ENCODE data around the gene ABR.
A peak's percentile ranks its signal among the peaks of the same experiment; 100 is the strongest.
"Not testable (repeated sequence)": the region's sequence is repeated elsewhere in the genome, so short reads cannot be mapped to it uniquely, and the experiment has no call there.

The ABR gene

DNA sequence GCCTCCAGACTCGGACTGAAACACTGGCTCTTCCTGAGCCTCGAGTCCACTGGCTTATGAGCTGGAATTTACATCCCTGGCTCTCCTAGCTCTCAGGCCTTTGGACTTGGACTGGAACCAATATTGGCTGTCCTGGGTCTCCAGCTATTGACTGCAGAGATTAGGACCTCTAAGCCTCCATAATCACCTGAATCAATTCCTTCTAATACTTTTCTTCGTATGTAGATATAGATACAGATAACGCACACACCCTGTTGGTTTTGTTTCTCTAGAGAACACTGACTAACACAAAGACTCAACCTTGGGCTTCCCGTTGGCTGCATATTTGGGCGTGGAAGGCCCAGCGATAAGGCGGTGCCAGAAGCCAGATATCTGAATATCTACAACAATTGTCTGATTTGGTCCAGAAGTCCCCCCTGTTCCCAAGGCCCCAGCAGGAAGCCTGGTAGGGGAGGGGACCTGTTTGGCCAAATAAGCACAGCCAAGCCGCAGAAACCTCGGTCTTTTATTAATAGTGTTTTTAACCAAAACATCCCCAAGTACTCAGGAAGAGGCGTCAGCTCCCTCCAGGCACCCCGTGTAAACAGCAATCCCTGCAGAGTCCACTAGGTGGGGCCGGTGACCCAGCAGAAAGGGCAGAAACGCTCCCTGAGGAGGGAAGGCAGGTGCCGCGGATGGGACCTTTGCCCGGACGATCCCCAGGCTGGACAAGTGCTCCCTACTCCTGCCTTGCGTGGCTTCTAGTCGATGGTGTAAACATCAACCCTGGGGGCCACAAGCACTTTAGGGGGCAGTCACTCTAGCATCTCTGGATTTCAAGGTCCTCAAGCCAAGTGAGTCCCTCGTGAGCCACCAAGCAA lies 57.0 kb downstream of the ABR start:
- DNase-seq (ENCODE audit: low read depth in 1 of 2, low spot score in 1 of 2) = peak; percentile 64 to 78

DNA sequence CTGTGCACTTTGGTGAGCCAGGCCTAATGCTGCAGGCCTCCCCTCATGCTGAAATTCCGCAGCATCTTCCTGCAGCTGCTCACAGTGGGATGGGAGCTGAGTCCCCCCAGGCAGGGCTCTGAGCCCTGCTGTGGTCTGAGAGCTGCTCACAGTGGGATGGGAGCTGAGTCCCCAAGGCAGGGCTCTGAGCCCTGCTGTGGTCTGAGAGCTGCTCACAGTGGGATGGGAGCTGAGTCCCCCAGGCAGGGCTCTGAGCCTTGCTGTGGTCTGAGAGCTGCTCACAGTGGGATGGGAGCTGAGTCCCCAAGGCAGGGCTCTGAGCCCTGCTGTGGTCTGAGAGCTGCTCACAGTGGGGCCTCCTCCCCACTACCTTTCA lies 58.4 kb downstream of the ABR start:
- not testable (repeated sequence) for DNase-seq (ENCODE audit: low read depth in 1 of 2, low spot score in 1 of 2)

DNA sequence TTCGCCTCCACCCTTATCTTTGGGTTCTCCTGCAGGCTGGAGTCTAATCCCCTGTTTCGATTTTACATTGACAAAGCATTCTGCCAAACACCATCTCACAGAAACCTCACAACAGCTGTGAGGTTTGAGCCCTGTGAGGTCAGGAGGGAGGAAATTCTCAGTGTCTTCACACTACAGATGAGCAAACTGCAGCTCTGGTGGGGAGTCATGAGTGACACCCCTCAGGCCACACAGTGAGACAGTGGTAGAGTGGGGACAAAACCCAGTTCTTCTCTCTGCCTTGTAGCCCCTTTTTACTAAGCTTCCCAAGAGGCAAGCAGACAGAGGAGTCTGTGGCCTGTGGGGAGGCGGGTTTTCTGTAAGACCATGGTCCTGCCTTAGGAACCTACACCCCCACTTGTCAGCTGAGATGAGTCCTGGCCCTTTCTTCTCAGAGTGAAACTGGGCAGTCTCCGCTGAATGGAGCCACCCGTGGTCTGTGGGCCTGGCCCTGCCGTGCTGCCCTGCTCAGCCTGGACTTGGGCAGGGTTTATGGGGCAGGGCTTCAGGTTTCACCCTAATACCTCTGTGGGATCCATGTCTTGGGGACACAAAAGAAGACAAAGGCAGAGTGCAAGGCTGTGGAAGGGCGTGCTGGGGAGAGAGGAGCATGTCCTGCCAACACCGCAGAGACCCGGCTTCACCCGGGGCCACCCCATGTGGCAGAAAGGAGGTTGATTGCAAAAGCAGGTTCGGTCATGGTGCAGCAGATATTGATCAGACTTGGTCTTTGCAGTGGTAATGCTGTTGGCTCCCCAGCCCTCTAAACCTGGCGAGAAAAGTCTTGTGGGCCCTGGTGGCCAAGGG lies 59.0 kb downstream of the ABR start:
- no peak for DNase-seq (ENCODE audit: low read depth in 1 of 2, low spot score in 1 of 2)

DNA sequence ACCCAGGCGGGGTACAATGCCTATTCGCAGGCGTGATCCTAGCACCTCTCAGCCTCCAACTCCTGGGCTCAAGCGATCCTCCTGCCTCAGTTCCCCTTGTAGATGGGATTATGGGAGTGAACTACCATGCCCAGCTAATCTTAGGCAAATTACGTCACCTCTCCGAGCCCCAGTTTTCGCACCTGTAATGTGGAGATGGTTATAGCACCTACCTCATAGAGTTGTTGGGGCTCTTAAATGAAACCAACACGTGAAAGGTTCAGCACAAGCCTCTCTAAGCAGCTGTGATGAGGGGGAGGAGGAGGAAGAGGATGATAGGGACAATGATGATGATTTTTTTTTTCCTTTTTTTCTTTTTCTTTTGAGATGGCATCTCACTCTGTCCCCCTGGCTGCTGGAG lies 59.9 kb downstream of the ABR start:
- DNase-seq (ENCODE audit: low read depth in 1 of 2, low spot score in 1 of 2) = no peak

DNA sequence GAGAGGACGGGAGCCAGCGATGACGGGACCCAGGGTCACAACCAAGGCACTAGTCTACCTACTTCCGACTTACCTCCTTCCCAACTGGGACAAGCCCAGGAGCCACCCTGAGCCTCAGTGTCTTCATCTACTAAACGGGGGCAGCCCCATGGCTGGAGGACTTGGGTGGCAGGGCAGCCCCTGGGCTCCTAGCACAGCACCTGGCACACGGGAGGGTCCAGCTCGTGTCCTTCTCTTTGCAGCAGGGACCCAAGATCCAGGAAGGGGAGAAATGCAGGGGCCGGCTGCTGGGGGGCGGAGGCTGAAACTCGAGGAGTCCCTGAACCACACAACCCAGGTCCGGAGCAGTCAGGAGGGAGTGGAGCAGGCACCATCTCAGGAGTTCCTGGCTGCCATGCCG lies 63.2 kb downstream of the ABR start:
- DNase-seq (ENCODE audit: low read depth in 1 of 2, low spot score in 1 of 2) = no peak

DNA sequence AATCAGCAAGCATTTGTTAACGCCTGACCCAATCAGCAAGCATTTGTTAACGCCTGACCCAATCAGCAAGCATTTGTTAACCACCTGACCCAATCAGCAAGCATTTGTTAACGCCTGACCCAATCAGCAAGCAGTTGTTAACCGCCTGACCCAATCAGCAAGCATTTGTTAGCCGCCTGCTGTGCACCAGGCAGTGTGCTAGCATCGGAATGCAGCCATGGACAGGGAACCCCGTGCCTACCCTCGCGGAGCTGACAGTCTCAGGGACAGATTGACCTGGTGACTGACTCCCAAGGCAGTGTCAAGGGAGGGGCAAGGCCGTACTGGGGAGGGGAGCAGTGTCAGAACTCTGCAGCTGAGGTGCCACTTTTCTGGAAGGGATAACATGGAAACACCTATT lies 66.9 kb downstream of the ABR start:
- no peak for DNase-seq (ENCODE audit: low read depth in 1 of 2, low spot score in 1 of 2)

DNA sequence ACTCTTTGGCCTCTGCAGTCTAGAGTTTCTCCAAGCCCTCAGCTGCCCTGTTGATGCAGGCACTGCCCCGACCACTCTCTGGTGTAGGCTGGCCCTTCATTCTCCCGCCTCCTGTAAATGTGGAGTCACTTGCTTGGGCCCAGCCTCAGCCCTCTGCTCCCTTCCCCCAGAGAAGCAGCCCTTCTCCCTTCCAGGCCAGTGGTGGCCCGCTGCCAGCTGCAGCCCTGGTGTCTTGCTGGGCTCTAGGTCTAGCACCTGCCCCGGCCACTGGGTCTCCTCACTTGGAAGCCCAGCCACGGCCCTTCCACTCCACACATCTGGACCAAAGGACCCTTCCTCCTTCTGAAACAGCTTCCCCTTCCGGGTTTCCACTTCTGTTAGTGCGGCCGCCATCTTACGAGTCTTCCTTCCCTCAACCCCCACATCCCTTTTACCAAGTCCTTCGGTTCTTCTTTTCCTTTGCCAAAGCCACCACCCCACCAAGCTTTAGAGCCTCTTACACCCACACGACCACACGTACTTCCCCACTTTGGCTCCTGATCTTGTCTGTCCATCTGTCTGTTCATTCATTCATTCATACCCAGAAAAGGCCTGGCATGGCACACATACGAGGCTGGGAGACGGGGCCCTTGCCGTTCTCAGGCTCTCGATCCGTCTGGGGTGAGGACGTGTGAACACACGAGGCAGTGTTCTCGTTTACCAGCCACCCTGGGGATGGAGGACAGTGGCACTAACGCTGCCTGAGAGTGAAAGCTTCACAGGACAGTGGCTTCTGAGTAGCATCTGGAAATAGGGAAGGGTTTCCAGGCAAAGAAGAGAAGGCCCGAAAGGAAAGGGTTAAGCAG lies 68.0 kb downstream of the ABR start:
- DNase-seq (ENCODE audit: low read depth in 1 of 2, low spot score in 1 of 2) = no peak

DNA sequence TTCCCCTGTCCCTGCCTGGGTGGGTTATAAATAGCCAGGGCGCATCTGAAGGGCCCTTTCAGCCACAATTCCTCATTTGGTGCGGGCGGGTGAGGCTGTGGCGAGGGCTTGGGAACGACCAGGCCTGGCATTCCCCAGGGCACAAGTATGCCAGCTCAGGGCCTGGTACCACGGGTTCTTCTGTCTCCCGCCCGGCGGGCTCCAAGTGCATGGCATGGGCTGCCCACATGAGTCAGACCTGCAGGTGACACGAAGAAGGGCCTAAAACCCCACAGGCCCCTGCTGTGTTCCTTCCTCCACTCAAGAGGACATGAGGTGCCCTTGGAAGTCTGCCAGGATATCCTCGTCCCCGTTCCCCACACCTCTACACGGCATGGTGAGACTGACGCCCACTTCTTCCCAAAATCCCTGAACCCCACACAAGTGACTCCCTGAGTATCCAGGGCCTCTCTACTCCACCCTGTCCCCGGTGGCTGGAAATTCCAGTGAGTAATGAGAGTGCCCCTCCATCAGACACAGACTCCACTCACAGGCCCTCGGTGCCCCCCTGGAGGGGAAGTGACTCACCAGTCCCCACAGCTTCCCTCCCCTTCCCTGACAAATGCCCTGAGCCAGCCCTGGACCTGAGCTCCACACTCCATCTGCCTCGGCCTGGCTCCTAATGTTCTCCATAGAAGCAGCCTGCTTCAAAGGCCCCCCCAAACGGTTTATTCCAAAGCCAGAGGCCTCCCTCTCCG lies 68.8 kb downstream of the ABR start:
- no peak for DNase-seq (ENCODE audit: low read depth in 1 of 2, low spot score in 1 of 2)

DNA sequence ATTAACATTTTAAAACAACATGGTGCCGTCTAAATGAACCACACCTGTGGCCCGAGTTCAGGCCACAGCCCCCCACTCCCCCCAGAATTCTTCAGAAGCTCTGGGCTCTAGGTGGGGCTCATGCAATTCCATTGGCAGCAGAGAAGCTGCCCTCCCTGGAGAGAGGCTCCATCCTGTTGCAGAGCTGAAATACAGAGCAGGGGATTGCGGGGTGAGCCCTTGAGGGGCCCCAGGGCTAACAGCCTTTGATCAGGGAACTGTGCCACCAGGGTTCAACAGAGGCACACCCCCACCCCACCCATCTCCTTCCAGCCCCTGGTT lies 69.3 kb downstream of the ABR start:
- DNase-seq (ENCODE audit: low read depth in 1 of 2, low spot score in 1 of 2) = no peak

DNA sequence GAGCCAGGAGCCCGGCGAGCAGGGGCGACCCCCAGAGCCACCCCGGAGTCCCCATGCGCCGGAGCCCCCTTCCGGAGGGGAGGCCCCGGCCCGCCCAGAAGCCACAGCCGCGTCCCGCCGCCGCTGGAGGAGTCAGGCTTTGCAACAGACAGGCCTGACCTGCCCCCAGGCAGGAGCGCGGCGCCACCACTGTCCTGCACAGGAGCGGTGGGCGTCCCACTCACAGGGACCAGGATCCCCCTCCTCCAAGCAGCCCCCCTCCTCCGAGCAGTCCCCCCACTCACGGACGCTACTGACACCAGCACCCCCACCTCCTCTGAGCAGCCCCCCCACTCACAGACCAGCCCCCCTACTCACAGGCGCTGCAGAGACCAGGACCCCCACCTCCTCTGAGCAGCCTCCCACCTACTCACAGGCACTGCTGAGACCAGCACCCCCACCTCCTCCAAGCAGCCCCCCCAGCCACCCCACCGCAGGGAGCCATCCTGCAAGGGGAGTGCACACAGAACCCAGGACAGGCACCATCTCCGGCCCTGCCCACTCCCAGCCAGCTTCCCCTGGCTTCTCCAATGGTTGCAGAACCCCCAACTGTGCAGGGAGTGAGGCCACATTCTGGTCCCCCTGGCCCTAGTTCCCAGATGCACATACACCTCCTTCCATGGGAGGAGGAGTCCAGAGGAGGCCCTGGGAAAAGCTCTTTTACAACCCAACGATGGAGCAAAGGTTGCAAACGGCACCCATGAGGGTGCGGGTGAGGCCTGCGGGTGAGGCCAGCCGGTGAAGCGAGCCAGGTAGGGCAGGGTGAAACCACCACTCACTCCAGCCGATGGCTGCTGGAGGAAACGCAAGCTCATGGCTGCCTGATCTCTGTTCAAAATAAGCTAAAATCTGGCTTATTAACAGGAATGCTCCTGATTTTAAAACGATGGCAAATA lies 69.9 kb downstream of the ABR start:
- peak; percentile 12 to 29 for DNase-seq (ENCODE audit: low read depth in 1 of 2, low spot score in 1 of 2)

DNA sequence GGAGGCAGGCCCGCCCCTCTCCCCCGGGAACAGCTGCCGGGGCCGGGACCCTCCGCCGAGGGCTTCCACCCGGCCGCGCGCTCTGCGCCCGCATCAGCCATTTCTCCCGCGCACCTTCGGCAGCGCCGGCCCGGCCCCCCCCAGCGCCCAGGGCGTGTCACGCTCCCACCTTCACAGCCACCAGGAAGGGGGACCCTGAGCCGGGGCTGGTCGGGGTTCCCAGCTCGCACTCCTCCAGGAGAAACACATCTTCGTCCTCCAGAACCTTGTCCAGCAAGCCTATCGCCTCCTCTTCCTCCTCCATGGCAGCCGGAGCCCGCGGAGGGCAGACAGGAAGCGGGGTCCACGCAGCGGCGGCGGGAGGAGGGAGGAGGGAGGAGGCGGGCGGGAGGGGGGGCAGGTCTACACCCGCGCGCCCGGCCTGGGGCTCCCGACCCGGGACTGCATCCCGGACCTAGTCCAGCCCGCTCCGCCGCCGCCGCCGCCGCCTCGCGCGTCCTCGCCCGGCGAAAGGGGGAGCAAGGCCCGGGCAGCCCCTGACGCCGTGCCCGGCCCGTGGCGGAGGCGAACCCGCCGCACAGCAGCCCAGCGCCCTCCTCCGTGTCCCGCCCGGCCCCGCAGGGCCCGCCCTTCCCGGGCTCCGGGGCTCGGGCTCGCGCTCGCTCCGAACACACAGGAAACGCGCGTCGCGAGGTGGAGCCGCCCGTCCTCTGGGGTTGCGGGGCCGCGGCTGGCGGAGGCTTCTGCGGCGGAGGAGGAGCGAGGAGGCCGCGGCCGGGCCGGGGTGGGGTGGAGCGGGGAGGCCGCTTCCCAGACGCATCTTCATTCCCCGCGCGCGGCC lies 70.8 kb downstream of the ABR start:
- DNase-seq (ENCODE audit: low read depth in 1 of 2, low spot score in 1 of 2) = peak; percentile 39 to 43

DNA sequence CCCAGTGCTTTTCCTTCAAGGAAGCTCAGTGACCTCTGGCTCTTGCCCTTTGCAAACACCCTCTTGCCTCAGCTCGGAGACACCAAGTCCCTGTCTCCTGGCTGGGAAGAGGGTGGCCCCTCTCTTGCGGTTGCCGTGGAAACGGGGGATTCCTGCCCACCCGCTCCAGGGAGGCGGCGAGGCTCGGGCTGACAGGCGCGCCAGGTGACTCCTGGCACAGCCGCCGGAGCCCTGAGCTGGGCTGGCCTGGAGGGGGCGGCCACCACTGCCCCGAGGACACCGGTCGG lies 71.4 kb downstream of the ABR start:
- DNase-seq (ENCODE audit: low read depth in 1 of 2, low spot score in 1 of 2) = no peak

DNA sequence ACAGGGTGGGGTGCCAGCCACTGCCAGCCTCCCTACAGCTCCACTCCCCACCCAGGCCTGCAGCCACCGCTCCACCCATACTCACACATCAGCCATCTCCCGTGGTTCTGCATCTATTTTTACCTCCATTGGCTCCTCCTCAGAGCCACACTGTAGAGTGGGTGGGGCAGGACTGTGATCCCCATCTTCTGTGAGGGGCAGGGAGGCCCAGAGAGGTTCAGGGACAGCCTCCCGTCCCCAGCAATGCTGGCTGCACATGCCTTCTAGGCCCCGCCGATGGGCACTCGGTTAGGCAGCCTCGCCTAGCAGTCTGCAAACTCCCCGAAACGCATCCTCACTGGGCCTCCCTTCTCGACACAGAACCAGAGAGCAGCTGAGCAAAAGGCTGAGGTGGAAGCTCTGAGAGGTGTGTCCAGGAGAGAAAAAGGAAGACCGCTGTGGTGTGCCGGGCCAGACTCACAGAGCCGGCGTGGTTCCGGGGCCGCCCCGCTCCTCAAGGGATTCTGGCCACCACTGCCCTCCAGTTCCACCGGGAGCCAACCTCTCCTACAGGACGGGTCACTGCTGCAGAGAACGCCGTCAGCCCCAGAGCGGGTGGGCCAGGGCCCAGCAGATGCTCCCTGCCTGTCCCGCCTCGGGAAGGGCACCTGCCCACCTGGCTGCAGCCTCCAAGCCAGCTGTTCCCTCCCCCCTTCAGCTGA lies 71.9 kb downstream of the ABR start:
- no peak for DNase-seq (ENCODE audit: low read depth in 1 of 2, low spot score in 1 of 2)

DNA sequence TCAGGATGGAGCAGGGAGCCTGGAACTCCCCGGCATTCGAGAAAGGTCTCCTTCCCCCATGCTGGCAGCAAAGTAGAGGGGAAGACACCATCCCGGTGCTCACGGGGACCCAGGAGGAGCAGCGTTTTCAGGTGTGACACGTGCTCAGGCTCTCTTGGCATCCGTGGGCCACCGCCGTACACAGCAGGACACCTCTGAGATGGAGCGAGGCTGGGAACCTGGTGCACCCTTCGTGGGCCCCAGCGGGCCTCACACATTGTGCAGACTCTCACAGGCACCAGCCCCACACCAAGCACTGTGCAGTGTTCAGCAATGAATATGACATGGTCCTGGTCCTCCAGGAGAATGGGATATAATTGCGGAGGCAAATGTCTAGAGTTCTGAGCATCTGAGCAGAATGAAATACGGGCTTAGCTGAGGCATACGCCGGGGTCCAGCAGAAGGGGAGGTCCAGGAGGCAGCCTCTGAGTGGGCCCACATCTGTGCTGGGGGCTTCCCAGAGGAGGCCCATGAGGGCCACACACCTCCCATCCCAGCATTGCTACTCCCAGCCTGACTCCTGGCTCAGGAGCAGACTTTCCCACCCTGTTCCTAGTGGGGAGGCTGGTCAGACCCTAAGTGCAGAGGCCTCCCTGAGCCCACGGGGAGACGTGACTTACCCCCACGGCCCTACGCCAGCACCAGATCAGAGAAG lies 72.6 kb downstream of the ABR start:
- DNase-seq (ENCODE audit: low read depth in 1 of 2, low spot score in 1 of 2) = no peak

DNA sequence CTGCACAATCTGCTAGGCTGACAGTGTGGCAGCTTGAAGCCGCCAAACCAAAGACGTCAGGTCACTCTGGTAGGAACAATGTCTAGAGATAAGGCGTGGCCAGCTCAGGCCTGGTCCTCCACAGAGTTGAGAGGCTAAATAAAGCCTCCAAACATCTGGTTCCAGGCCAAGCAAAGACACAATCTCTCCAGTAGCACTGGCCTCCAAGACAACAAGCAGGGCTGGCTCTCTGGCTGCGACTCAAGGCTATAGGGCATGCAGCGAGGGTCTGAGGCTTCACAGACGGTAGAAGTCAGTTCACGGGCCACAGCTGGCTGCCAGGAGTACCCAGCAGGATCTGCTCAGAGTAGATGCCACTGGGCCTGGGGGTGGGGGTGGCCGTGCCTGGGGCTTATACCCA lies 75.6 kb downstream of the ABR start:
- DNase-seq (ENCODE audit: low read depth in 1 of 2, low spot score in 1 of 2) = no peak

DNA sequence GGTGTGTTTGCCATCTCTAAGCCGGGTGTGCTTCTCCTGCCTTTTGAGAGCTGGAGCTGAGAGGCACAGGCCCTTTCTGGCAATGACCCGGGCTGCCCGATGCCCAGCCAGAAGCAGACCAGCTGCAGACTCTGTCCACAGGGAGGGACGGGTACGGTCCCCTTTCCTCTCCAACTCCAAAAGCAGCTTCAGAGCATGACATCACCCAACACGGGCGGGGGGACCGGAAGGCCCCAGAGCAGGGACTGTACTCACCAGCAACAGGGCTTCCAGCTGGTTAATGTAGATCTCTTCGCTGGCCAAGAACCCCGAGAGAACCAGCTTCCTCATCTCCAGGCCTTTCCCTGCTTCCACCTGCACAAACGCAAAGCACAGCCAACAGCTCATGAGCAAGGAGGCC lies 79.4 kb downstream of the ABR start:
- no peak for DNase-seq (ENCODE audit: low read depth in 1 of 2, low spot score in 1 of 2)

DNA sequence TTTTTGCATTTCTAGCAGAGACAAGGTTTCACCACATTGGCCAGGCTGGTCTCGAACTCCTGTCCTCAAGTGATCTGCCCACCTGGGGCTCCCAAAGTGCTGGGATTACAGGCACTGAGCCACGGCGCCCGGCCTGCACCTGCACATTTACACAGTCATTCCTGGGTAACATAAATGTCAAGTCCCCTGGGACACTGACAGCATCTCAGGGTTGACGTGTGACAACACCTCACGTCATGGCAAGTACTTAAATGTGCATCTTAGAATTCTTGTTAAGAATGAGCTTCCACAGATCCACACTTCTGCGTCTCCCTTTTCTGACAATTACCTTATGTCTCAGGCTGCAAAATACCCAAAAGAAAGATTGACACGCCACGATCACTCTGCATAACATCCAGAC lies 80.5 kb downstream of the ABR start:
- DNase-seq (ENCODE audit: low read depth in 1 of 2, low spot score in 1 of 2) = no peak
